IMR-90 (cell line): ENCODE measurements around the gene LY6G6F. TPM values are rescaled to one million over a fixed set of nuclear protein-coding genes. Genes with fewer than 3 reads are reported as not detected.

Source experiments
- ATAC-seq: fragments of 200-7000 bp; cut with Tn5 transposase; 2 replicates; pipeline ENCODE4 v1.9.1; 2020; ENCODE audit warnings: low read depth, mild to moderate bottlenecking, moderate library complexity
- BruUV-seq: library from RNA; stranded (reverse); fragments of 400-500 nt; replicated peaks from 2 replicates; lab custom pipeline; 2021; lab: Mats Ljungman, UMichigan
- CTCF ChIA-PET: fragments of 300-600 bp; formaldehyde crosslinking; extraction: SDS; loops from one replicate; lab custom pipeline; 2021; ENCODE audit warnings: antibody characterized with exemption; lab: Yijun Ruan, JAX
- POLR2A ChIA-PET: fragments of 300-600 bp; sonication (Branson Sonifier 250); formaldehyde crosslinking; loops from one replicate; lab custom pipeline; 2022; ENCODE audit warnings: antibody characterized with exemption; ENCODE audit not compliant: unreplicated experiment; lab: Charles Lee
- DNase-seq: peaks from one replicate; pipeline ENCODE4 v3.0.0; 2013
- H2AFZ ChIP-seq: replicated peaks from 2 replicates; pipeline ENCODE3; 2013; ENCODE audit warnings: low read length, mild to moderate bottlenecking; ENCODE audit not compliant: poor library complexity
- H2AK5ac ChIP-seq: 2 replicates; pipeline ENCODE4 v1.6.1; 2013; ENCODE audit warnings: low read depth, low read length, inconsistent platforms
- H2AK9ac ChIP-seq: replicated peaks from 2 replicates; pipeline ENCODE3; 2013; ENCODE audit warnings: mild to moderate bottlenecking, low read depth, low read length, moderate library complexity; ENCODE audit not compliant: poor library complexity
- H2BK120ac ChIP-seq: 2 replicates; pipeline ENCODE4 v1.6.1; 2013; ENCODE audit warnings: low read depth, low read length, inconsistent platforms
- H2BK15ac ChIP-seq: 3 replicates; pipeline ENCODE4 v1.6.1; 2013; ENCODE audit warnings: low read depth, low read length, inconsistent platforms
- H2BK20ac ChIP-seq: 2 replicates; pipeline ENCODE4 v1.6.1; 2013; ENCODE audit warnings: low read depth, mild to moderate bottlenecking, inconsistent platforms, low read length, moderate library complexity
- H2BK5ac ChIP-seq: 2 replicates; pipeline ENCODE4 v1.6.1; 2013; ENCODE audit warnings: mild to moderate bottlenecking, low read depth, low read length, inconsistent platforms; ENCODE audit not compliant: poor library complexity, severe bottlenecking
- H3K14ac ChIP-seq: replicated peaks from 2 replicates; pipeline ENCODE4 v1.6.1; 2013; ENCODE audit warnings: low read depth, low read length, inconsistent platforms
- H3K18ac ChIP-seq: 2 replicates; pipeline ENCODE4 v1.6.1; 2013; ENCODE audit warnings: low read depth, low read length, control low read depth
- H3K23ac ChIP-seq: 2 replicates; pipeline ENCODE4 v1.6.1; 2013; ENCODE audit warnings: low read depth, low read length, inconsistent platforms
- H3K27ac ChIP-seq: 2 replicates; pipeline ENCODE4 v1.5.1; 2013; ENCODE audit warnings: mild to moderate bottlenecking, control low read depth, low read length; ENCODE audit not compliant: insufficient read depth
- H3K27me3 ChIP-seq: 2 replicates; pipeline ENCODE4 v1.6.1; 2013; ENCODE audit warnings: low read length; ENCODE audit not compliant: control insufficient read depth, insufficient read depth
- H3K36me3 ChIP-seq: 2 replicates; pipeline ENCODE4 v1.6.1; 2013; ENCODE audit warnings: low read length, mixed read lengths; ENCODE audit not compliant: control insufficient read depth, insufficient read depth
- H3K4ac ChIP-seq: 2 replicates; pipeline ENCODE4 v1.6.1; 2013; ENCODE audit warnings: low read depth, low read length, inconsistent platforms
- H3K4me1 ChIP-seq: 2 replicates; pipeline ENCODE4 v1.6.1; 2013; ENCODE audit warnings: low read length, mixed read lengths; ENCODE audit not compliant: control insufficient read depth, insufficient read depth
- H3K4me2 ChIP-seq: 2 replicates; pipeline ENCODE4 v1.6.1; 2013; ENCODE audit warnings: low read depth, mild to moderate bottlenecking, control low read depth, low read length, moderate library complexity
- H3K4me3 ChIP-seq: 2 replicates; pipeline ENCODE4 v1.5.1; 2013; ENCODE audit warnings: low read depth, mild to moderate bottlenecking, control low read depth, low read length, moderate library complexity; ENCODE audit not compliant: insufficient read depth
- H3K56ac ChIP-seq: 2 replicates; pipeline ENCODE4 v1.6.1; 2013; ENCODE audit warnings: low read length, inconsistent platforms; ENCODE audit not compliant: insufficient read depth; ENCODE audit errors: extremely low read depth
- H3K79me1 ChIP-seq, 2 experiments: 2 replicates each; pipeline ENCODE4 v1.6.1; 2013; ENCODE audit warnings: low read length in 2 of 2, inconsistent platforms in 1 of 2, low read depth in 1 of 2
- H3K9ac ChIP-seq: 2 replicates; pipeline ENCODE4 v1.6.1; 2013; ENCODE audit warnings: low read depth, low read length, control low read depth
- H3K9me1 ChIP-seq: 2 replicates; pipeline ENCODE4 v1.6.1; 2013; ENCODE audit warnings: low read length, inconsistent platforms; ENCODE audit not compliant: insufficient read depth
- H3K9me3 ChIP-seq: 2 replicates; pipeline ENCODE4 v1.6.1; 2013; ENCODE audit warnings: low read length; ENCODE audit not compliant: control insufficient read depth, insufficient read depth
- H4K20me1 ChIP-seq: 2 replicates; pipeline ENCODE4 v1.6.1; 2013; ENCODE audit warnings: low read length, inconsistent platforms; ENCODE audit not compliant: insufficient read depth
- H4K5ac ChIP-seq: 2 replicates; pipeline ENCODE4 v1.6.1; 2013; ENCODE audit warnings: mild to moderate bottlenecking, low read depth, low read length, control low read depth
- H4K8ac ChIP-seq, 2 experiments: 2 replicates each; pipeline ENCODE4 v1.6.1; 2013; ENCODE audit warnings: low read depth in 2 of 2, low read length in 2 of 2, control low read depth in 1 of 2, inconsistent platforms in 1 of 2
- H4K91ac ChIP-seq: 2 replicates; pipeline ENCODE4 v1.6.1; 2013; ENCODE audit warnings: low read depth, low read length, inconsistent platforms; ENCODE audit not compliant: insufficient read depth
- BHLHE40 ChIP-seq: fragments of 150-350 bp; IDR thresholded peaks from 2 replicates; pipeline ENCODE4 v1.6.1; 2016; ENCODE audit warnings: mild to moderate bottlenecking, low read depth, low read length
- CHD1 ChIP-seq: IDR thresholded peaks from 2 replicates; pipeline ENCODE4 v1.6.1; 2012; ENCODE audit warnings: low read depth, low read length, improper control_type of control experiment
- CTCF ChIP-seq: conservative IDR thresholded peaks from 2 replicates; pipeline ENCODE4 v1.5.1; 2012; ENCODE audit warnings: mild to moderate bottlenecking, low read depth, low read length, improper control_type of control experiment
- ELK1 ChIP-seq: fragments of 150-350 bp; IDR thresholded peaks from 2 replicates; pipeline ENCODE4 v1.6.1; 2016; ENCODE audit warnings: low read depth, mild to moderate bottlenecking, low read length, moderate library complexity, borderline replicate concordance
- FOS ChIP-seq: fragments of 150-350 bp; IDR thresholded peaks from 2 replicates; pipeline ENCODE4 v1.6.1; 2016; ENCODE audit warnings: low read depth, low read length
- MAFK ChIP-seq: IDR thresholded peaks from 2 replicates; pipeline ENCODE4 v1.6.1; 2012; ENCODE audit warnings: low read depth, low read length, improper control_type of control experiment
- MAZ ChIP-seq: IDR thresholded peaks from 2 replicates; pipeline ENCODE4 v1.6.1; 2012; ENCODE audit warnings: low read depth, mild to moderate bottlenecking, low read length, improper control_type of control experiment, moderate library complexity, borderline replicate concordance
- MXI1 ChIP-seq: IDR thresholded peaks from 2 replicates; pipeline ENCODE4 v1.6.1; 2012; ENCODE audit warnings: low read depth, mild to moderate bottlenecking, low read length, moderate library complexity, borderline replicate concordance
- NFE2L2 ChIP-seq: fragments of 150-350 bp; IDR thresholded peaks from 2 replicates; pipeline ENCODE4 v1.6.1; 2016; ENCODE audit warnings: low read depth, mild to moderate bottlenecking, low read length
- POLR2A ChIP-seq: IDR thresholded peaks from 2 replicates; pipeline ENCODE4 v1.6.1; 2012; ENCODE audit warnings: mild to moderate bottlenecking, low read depth, low read length
- RAD21 ChIP-seq: IDR thresholded peaks from 2 replicates; pipeline ENCODE4 v1.6.1; 2012; ENCODE audit warnings: low read length, improper control_type of control experiment
- RCOR1 ChIP-seq: IDR thresholded peaks from 2 replicates; pipeline ENCODE4 v1.6.1; 2012; ENCODE audit warnings: mild to moderate bottlenecking, low read length, improper control_type of control experiment; ENCODE audit not compliant: insufficient replicate concordance
- RFX5 ChIP-seq: IDR thresholded peaks from 2 replicates; pipeline ENCODE4 v1.8.0; 2012; ENCODE audit warnings: low read depth, mild to moderate bottlenecking, low read length, moderate library complexity
- SMC3 ChIP-seq: fragments of 150-350 bp; IDR thresholded peaks from 2 replicates; pipeline ENCODE4 v1.6.1; 2016; ENCODE audit warnings: low read depth, mild to moderate bottlenecking, antibody characterized with exemption, low read length, moderate library complexity
- USF2 ChIP-seq: fragments of 150-350 bp; IDR thresholded peaks from 2 replicates; pipeline ENCODE4 v1.6.1; 2017; ENCODE audit warnings: mild to moderate bottlenecking, antibody characterized with exemption, low read length, low read depth
- WGBS, 2 experiments: methylation state at CpG; one replicate each; pipeline versions ENCODE4 v1.1.5 to v1.1.7; 2013; ENCODE audit warnings: missing lambda C conversion rate in 2 of 2; ENCODE audit not compliant: insufficient read length in 1 of 2; ENCODE audit errors: extremely low coverage in 2 of 2; 5-methylcytosine and 5-hydroxymethylcytosine counted together
- dilution Hi-C: fragments of 300-500 bp; cut with HindIII; formaldehyde crosslinking; loops from one replicate; pipeline ENCODE4 v1.14.3; 2018; ENCODE audit warnings: low sequenced_read_pairs; ENCODE audit not compliant: unreplicated experiment
- in situ Hi-C: fragments of 300-500 bp; cut with MboI; formaldehyde crosslinking; loops from 3 replicates; pipeline ENCODE4 v1.14.3; 2019; ENCODE audit warnings: low sequenced_read_pairs, inconsistent platforms, mixed read lengths
- intact Hi-C: fragments of 100-400 bp; cut with micrococcal nuclease; formaldehyde crosslinking; loops from 2 replicates; pipeline ENCODE4 v1.10.0; 2022
- polyA plus RNA-seq, 3 experiments: library from polyadenylated mRNA; depleted of rRNA; stranded (reverse); fragments of >200 nt; gene quantifications; 2 replicates each; pipeline ENCODE4 v1.2.3, GENCODE V29; 2012; ENCODE audit warnings: low replicate concordance in 1 of 3
- total RNA-seq: library from RNA; depleted of rRNA; stranded (reverse); fragments of >200 nt; gene quantifications from 2 replicates; pipeline ENCODE4 v1.2.3, GENCODE V29; 2012

The LY6G6F gene
- total and polyA plus RNA-seq, 2 of the 4 experiments (the other 2 are of a cell fraction), result not detected

GRCh38 chr6:31749301-31750036 lies 42.8 kb downstream of the LY6G6F start:
- no peak overlapping the region for H3K27ac ChIP-seq
- no peak overlapping the region for H4K5ac ChIP-seq
- H3K4me3 ChIP-seq, result no peak overlapping the region
- H3K14ac ChIP-seq, result no peak overlapping the region
- intact Hi-C loops (no loop called here), dilution Hi-C loops (no loop called here), in situ Hi-C loops (no loop called here)
- DNase-seq, result no peak
- H4K8ac ChIP-seq, result no peak overlapping the region
- BruUV-seq, result TSS peak; percentile 29
- no peak for ATAC-seq
- H2BK15ac ChIP-seq, result no peak overlapping the region
- no peak overlapping the region for H3K4ac ChIP-seq
- H3K79me1 ChIP-seq, result 0 out of 4 replicates have a peak, but pooled peaks cover 0 to 12% of the 10 kb centered on the region in 2 experiments
- H3K18ac ChIP-seq, result no peak overlapping the region
- H2BK5ac ChIP-seq, result no peak overlapping the region
- ChIA-PET POLR2A (no interaction called here), CTCF (interaction anchor here (0.6 to 1.3 kb wide), 3 partner anchors 12 to 20 kb away, joined by 3 read pairs; no protein-coding TSS in a partner anchor)
- no peaks in the 10 kb centered on the region; the same call in 1 of the 2 replicates for H3K36me3 ChIP-seq
- no peak overlapping the region for H2BK20ac ChIP-seq
- peaks cover 6% of the 10 kb centered on the region for H3K9me1 ChIP-seq
- no peaks in the 10 kb centered on the region for H3K27me3 ChIP-seq
- no peak overlapping the region for H4K91ac ChIP-seq
- H2AK5ac ChIP-seq, result no peak overlapping the region
- no peak overlapping the region for H3K4me2 ChIP-seq
- H2BK120ac ChIP-seq, result no peak overlapping the region
- H3K56ac ChIP-seq, result no peak overlapping the region
- peaks cover 3% of the 10 kb centered on the region; the same call in 1 of the 2 replicates for H4K20me1 ChIP-seq
- no peak overlapping the region for H2AK9ac ChIP-seq
- H2AFZ ChIP-seq, result no peak overlapping the region
- no peak overlapping the region for H3K23ac ChIP-seq
- no peak overlapping the region for H3K9ac ChIP-seq
- peaks cover 5% of the 10 kb centered on the region for H3K4me1 ChIP-seq
- no peaks in the 10 kb centered on the region for H3K9me3 ChIP-seq
- 100% methylated on average over 2 of the region's 8 CpGs; no CpG with 5 or more reads in 1 of the 2 experiments for WGBS, 2 experiments
- no peak for TF ChIP-seq RFX5
- no peak for TF ChIP-seq POLR2A
- no peak for TF ChIP-seq BHLHE40
- TF ChIP-seq MAFK, result no peak
- TF ChIP-seq CTCF, result no peak
- no peak for TF ChIP-seq USF2
- no peak for TF ChIP-seq FOS
- no peak for TF ChIP-seq NFE2L2
- TF ChIP-seq ELK1, result no peak
- no peak for TF ChIP-seq CHD1
- TF ChIP-seq MXI1, result no peak
- TF ChIP-seq RCOR1, result no peak
- TF ChIP-seq SMC3, result no peak
- no peak for TF ChIP-seq MAZ
- TF ChIP-seq RAD21, result no peak
